ENCODE measurements around the gene RHOBTB3.

RHOBTB3 gene

DNA sequence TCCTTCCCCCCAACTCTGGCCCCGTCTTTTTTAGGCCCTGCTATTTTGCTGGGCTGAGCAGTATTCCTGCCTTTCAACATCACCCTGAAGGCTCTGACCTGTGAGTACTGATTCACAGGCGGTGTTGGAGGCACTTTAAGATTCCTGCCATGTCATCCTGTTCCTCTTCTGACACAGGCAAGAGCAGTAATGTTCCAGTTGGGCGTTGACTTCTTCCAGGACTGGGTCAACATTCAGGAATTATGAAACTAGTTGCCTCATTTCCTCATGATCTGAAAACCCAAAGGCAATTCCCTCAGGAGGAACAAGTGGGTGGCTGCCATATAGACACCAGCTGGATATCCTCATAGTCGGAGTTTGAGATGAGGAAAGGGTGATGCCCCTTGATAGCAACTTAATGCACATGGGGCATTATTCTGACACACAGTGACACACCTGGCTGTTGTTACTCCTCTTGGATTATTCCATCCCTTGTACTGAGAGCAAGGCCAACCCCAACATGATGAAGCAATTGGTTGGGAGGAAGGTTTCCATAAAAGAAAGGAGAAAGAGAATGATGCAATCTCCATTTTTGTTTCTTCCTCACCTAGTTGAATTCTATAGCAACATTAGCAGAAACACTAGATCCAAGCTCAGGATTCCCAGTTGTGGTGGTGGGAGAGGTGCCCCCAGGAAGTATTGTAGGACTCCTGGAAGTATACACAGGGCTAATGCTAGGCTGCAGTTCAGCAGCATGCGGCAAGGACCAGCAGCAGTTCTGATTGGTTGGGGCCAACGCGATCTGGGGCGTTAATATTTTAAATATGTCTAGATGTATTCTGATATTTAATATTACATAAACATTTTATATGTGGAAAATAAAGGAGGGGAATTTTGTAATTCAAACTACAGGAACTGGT is 111.0 kb downstream of the RHOBTB3 start:
- TF ChIP-seq TCF4 (CRISPR knock-in tag; IDR thresholded peaks at IDR 0.05; ENCODE audit: borderline replicate concordance) = no peak
- TF ChIP-seq ARNTL (CRISPR knock-in tag; IDR thresholded peaks at IDR 0.05; ENCODE audit: borderline replicate concordance, low read depth) = no peak
- TF ChIP-seq CSRNP3 (CRISPR knock-in tag; IDR thresholded peaks at IDR 0.05) = no peak
- no peak for TF ChIP-seq ZNF8 (CRISPR knock-in tag; IDR thresholded peaks at IDR 0.05)
- no peak for TF ChIP-seq SNAI2 (CRISPR knock-in tag; IDR thresholded peaks at IDR 0.05)
- TF ChIP-seq CSDC2 (CRISPR knock-in tag; IDR thresholded peaks at IDR 0.05) = no peak
- TF ChIP-seq OSR1 (CRISPR knock-in tag; IDR thresholded peaks at IDR 0.05) = no peak
- TF ChIP-seq ZFP30 (CRISPR knock-in tag; IDR thresholded peaks at IDR 0.05) = no peak
- no peak for TF ChIP-seq PPARA (CRISPR knock-in tag; IDR thresholded peaks at IDR 0.05; ENCODE audit: borderline replicate concordance)
- no peak for TF ChIP-seq GLIS3 (CRISPR knock-in tag; IDR thresholded peaks at IDR 0.05)
- no peak for TF ChIP-seq POU6F1 (CRISPR knock-in tag; IDR thresholded peaks at IDR 0.05; ENCODE audit: borderline replicate concordance, low read depth)
- no peak for ATAC-seq

GRCh38 chr5:95842854-95843544 is 111.9 kb downstream of the RHOBTB3 start:
- no peak for ATAC-seq

DNA sequence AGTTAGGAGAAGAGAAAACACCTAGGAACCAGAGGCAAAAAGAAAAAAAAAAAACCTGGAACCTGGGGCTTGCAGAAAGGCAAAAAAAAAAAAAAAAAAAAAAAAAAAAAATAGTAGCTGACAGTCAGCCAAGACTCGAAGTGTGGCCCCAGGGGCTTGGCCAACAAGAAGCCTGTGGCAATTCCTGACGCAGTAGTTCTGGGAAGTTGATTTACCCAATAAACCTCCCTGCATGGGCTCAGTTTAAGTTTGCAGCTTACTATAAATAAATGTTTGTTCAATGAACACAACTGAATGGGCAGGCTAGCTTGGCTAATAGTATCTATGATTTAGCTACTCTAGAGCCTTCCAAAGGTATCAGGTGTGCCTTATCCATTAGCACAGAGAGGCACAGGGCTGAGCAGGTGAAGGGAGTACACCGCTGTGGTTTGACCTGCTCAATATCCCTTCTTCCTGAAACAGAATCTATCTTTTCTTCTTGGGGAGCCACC is 112.6 kb downstream of the RHOBTB3 start:
- ATAC-seq = no peak
- TF ChIP-seq ZFP3 (CRISPR knock-in tag; IDR thresholded peaks at IDR 0.05) (no peak), TOX (CRISPR knock-in tag; IDR thresholded peaks at IDR 0.05; ENCODE audit: borderline replicate concordance) (no peak), TCF4 (CRISPR knock-in tag; IDR thresholded peaks at IDR 0.05; ENCODE audit: borderline replicate concordance) (no peak), POU6F1 (CRISPR knock-in tag; IDR thresholded peaks at IDR 0.05; ENCODE audit: borderline replicate concordance, low read depth) (no peak), TSHZ2 (CRISPR knock-in tag; IDR thresholded peaks at IDR 0.05) (no peak), CSDC2 (CRISPR knock-in tag; IDR thresholded peaks at IDR 0.05) (no peak), ESRRG (CRISPR knock-in tag; IDR thresholded peaks at IDR 0.05) (no peak), ZFP30 (CRISPR knock-in tag; IDR thresholded peaks at IDR 0.05) (no peak), RARB (CRISPR knock-in tag; IDR thresholded peaks at IDR 0.05) (no peak), PPARA (CRISPR knock-in tag; IDR thresholded peaks at IDR 0.05; ENCODE audit: borderline replicate concordance) (no peak), ZNF70 (CRISPR knock-in tag; IDR thresholded peaks at IDR 0.05) (no peak), ZNF8 (CRISPR knock-in tag; IDR thresholded peaks at IDR 0.05) (no peak), GLIS3 (CRISPR knock-in tag; IDR thresholded peaks at IDR 0.05) (no peak), ISL1 (CRISPR knock-in tag; IDR thresholded peaks at IDR 0.05) (no peak), OSR1 (CRISPR knock-in tag; IDR thresholded peaks at IDR 0.05) (no peak), ZNF565 (CRISPR knock-in tag; conservative IDR thresholded peaks at IDR 0.05; ENCODE audit: low read depth) (no peak)
- TF ChIP-seq, protein P1, sequence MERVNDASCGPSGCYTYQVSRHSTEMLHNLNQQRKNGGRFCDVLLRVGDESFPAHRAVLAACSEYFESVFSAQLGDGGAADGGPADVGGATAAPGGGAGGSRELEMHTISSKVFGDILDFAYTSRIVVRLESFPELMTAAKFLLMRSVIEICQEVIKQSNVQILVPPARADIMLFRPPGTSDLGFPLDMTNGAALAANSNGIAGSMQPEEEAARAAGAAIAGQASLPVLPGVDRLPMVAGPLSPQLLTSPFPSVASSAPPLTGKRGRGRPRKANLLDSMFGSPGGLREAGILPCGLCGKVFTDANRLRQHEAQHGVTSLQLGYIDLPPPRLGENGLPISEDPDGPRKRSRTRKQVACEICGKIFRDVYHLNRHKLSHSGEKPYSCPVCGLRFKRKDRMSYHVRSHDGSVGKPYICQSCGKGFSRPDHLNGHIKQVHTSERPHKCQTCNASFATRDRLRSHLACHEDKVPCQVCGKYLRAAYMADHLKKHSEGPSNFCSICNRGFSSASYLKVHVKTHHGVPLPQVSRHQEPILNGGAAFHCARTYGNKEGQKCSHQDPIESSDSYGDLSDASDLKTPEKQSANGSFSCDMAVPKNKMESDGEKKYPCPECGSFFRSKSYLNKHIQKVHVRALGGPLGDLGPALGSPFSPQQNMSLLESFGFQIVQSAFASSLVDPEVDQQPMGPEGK (CRISPR knock-in tag; IDR thresholded peaks at IDR 0.05; ENCODE audit: borderline replicate concordance) = no peak

More at GRCh38 chr5:95842854-95843544, 111.9 kb downstream of the RHOBTB3 start:
- no peak for TF ChIP-seq TCF4 (CRISPR knock-in tag; IDR thresholded peaks at IDR 0.05; ENCODE audit: borderline replicate concordance)

All from SK-N-SH treated with all-trans-retinoic acid at 6 μM for 48 hours (cell line).